Naive thymus-derived CD8-positive, alpha-beta T cell (primary cell): Measurements from ENCODE around the gene ZNF652. TPM values are rescaled to one million over a fixed set of nuclear protein-coding genes. Genes with fewer than 3 reads are reported as not detected.

Experiments used
- ATAC-seq, 2 donors: fragments of 150-1000 bp; cut with Tn5 transposase in 1 of 2; sonication (Bioruptor Pico), chemical (Tn5 transposase) in 1 of 2; 1 replicate in 1 of 2; 2 replicates in 1 of 2; pipeline ENCODE4 v1.10.0; 2021; ENCODE audit warnings: mild to moderate bottlenecking in 2 of 2, moderate library complexity in 2 of 2
- POLR2A ChIA-PET: fragments of 350-600 bp; sonication (Branson Sonifier 250); formaldehyde crosslinking; loops from one replicate; lab custom pipeline; 2021; ENCODE audit warnings: antibody characterized with exemption; lab: Charles Lee
- DNase-seq, 10 donors: peaks; one replicate each; pipeline versions ENCODE4 v3.0.0 to v3.0.0-alpha.2; 2020 to 2022
- H3K27ac Mint-ChIP-seq, 10 donors: one replicate each; pipeline ENCODE4 v1.8.0; 2020 to 2022; ENCODE audit warnings: mild to moderate bottlenecking in 10 of 10, mixed read lengths in 10 of 10, moderate library complexity in 4 of 10, inconsistent platforms in 1 of 10
- H3K27me3 Mint-ChIP-seq, 5 donors: one replicate each; pipeline ENCODE4 v1.8.0; 2021 to 2022; ENCODE audit warnings: mixed read lengths in 5 of 5
- H3K36me3 Mint-ChIP-seq, 3 donors: one replicate each; pipeline ENCODE4 v1.8.0; 2020 to 2022; ENCODE audit warnings: mixed read lengths in 3 of 3, mild to moderate bottlenecking in 2 of 3, inconsistent platforms in 1 of 3
- H3K4me1 Mint-ChIP-seq, 4 donors: one replicate each; pipeline ENCODE4 v1.8.0; 2021 to 2022; ENCODE audit warnings: mixed read lengths in 4 of 4
- H3K4me3 Mint-ChIP-seq, 10 donors: one replicate each; pipeline ENCODE4 v1.8.0; 2020 to 2022; ENCODE audit warnings: mild to moderate bottlenecking in 10 of 10, mixed read lengths in 10 of 10, moderate library complexity in 6 of 10, inconsistent platforms in 1 of 10
- H3K9me3 Mint-ChIP-seq, 9 donors: one replicate each; pipeline ENCODE4 v1.8.0; 2020 to 2022; ENCODE audit warnings: mixed read lengths in 9 of 9, mild to moderate bottlenecking in 3 of 9, inconsistent platforms in 1 of 9, moderate library complexity in 1 of 9
- polyA plus RNA-seq, 3 donors: library from polyadenylated mRNA; unstranded; fragments of 300-500 nt; fragmentation: Illumina TruSeq; gene quantifications; one replicate each; pipeline ENCODE4 v1.2.3, GENCODE V29; 2021
- total RNA-seq, 8 experiments: library from RNA in 2 of 8; stranded (reverse) in 2 of 8; gene quantifications; one replicate each; pipeline ENCODE4 v1.2.3 and lab custom pipeline; 2021 to 2026

ZNF652 gene
- total RNA-seq (10 to 100 TPM; 56.5 to 62.2 TPM), polyA plus RNA-seq (10 to 100 TPM; 19.9 to 20.8 (median 20.1) TPM), total RNA-seq (lab: John Stamatoyannopoulos, UW) (11.3 to 85.1 (median 72.5) reads per million in 6 experiments)

DNA sequence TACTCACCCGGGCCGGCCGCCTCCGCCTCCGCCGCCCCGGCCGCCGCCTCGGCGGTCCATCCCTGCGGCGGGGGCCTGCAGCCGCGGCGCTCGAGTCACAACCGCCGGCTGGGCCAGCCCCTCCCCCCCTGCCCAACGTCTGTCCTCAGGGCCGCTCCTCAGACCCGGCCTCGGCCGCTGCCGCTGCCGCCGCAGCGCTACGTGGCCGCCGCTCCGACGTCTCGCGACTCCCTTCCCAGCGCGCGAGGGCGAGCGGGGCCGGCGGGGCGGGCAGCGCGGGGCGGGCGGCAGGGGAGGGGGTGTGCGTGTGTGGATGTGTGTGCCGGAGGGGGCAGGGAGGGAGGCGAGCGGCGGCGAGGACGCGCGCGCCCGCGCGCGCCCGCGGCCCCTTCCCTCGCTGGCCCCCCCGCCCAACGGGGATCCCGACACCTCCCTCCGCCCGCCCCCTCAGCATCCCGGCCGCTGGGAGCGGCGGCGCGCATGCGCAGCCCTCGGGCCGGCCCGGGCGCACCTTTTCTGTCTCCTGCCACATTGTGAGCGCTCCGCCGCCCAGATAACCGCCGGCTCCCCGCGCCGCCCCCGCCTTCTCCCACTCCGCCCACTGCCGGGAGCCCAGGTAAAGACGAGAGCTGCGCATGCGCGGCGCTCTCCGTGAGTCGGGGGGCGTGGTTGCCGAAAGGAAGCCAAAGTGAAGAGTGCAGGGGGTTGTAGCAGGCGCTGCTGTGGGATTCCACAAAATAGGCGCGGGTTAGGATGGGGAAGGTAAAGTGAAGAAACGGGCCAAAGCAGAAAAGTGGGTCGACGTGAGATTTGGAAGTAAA, at the start of gene ZNF652:
Gene ZNF652 (minus strand): TSS at position 349 of the 821 bp plus-strand sequence. CDS start 44,525 bp downstream, outside the sequence.
- Mint-ChIP-seq H3K27ac (peak within 1 kb of the TSS; percentile 93 to 99 (median 98)), H3K36me3 (no peaks in the 10 kb centered on the region), H3K9me3 (no peaks in the 10 kb centered on the region), H3K4me3 (peak within 1 kb of the TSS; percentile 91 to 99 (median 96)), H3K4me1 (peaks cover 29 to 66% (median 58%) of the 10 kb centered on the region in 4 donors), H3K27me3 (peaks cover 0 to 3% (median 0%) of the 10 kb centered on the region in 5 donors)
- peak; percentile 63 to 65 for ATAC-seq
- POLR2A ChIA-PET = interaction anchor here (0.7 to 4.1 kb wide), 23 partner anchors 10 to 984 kb away, joined by 3 to 42 read pairs (median 4); partner anchors contain the start of genes KAT7, PDK2, PHB1 and XYLT2
- DNase-seq = peak; percentile 91 to 99 (median 96)

DNA sequence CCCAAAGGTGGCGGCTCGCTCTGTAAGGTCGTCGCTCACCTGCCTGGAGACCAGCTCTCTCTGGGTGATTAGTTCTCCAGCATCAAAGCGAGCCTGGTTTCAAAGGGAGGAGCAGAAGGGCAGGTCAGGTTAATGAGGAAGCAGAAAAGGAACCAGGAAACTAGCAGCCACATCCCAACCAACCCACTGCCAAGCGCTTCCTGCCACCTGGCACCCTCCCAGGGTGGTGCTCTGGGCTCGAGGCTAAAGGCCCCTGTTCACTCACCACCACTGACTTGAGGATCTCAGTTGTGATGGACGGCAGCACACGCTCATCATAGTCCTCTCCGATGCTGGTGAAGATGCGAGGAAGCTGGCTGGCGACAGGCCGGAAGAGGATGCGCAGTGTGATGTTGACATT, 47.0 kb upstream of the ZNF652 start:
- H3K9me3 Mint-ChIP-seq = no peaks in the 10 kb centered on the region
- H3K36me3 Mint-ChIP-seq = peaks cover 14 to 94% (median 33%) of the 10 kb centered on the region in 3 donors
- DNase-seq (no peak), ATAC-seq (no peak)
- H3K4me3 Mint-ChIP-seq = no peak overlapping the region
- H3K27ac Mint-ChIP-seq = peak overlapping the region in 1 of 10 donors; percentile 29
- H3K4me1 Mint-ChIP-seq = peaks cover 13 to 55% (median 38%) of the 10 kb centered on the region in 4 donors
- POLR2A ChIA-PET = interaction anchor here (0.5 kb wide), 1 partner anchor 120 kb away, joined by 5 read pairs; no protein-coding TSS in a partner anchor
- H3K27me3 Mint-ChIP-seq = no peaks in the 10 kb centered on the region

DNA sequence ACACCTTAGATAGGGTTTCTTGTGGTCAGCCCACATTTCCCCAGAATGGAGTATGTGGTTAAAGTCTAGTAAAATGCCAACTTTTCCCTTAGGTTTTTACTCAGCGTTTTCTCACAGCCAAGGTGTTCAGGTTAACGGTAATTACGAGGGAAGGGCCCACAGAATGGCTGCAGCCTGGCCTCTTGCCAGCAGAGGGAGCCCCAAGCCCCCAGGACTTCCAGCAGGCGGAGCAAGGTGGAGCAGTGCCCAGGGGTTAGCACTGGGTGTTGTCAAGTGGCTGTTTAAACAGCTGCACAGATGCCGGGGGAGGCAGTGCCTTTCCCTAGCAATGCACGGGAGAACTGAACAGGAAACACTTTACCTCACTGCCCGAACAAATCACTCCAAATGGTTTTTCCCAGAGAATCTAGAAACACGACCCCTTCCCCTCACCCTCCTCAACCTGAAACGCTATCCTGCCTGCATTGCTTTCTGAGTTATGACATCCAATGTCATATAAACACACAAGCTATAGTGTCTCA, 46.0 kb upstream of the ZNF652 start:
- H3K27ac Mint-ChIP-seq = peak overlapping the region in 8 of 10 donors; percentile 13 to 79 (median 60)
- DNase-seq (peak; percentile 69 to 89 (median 82)), ATAC-seq (peak; percentile 94 to 98)
- H3K9me3 Mint-ChIP-seq = no peaks in the 10 kb centered on the region
- H3K36me3 Mint-ChIP-seq = peaks cover 14 to 98% (median 33%) of the 10 kb centered on the region in 3 donors
- POLR2A ChIA-PET = interaction anchor here (0.7 to 1.4 kb wide), 2 partner anchors 43 to 148 kb away, joined by 3 to 6 read pairs; no protein-coding TSS in a partner anchor
- no peaks in the 10 kb centered on the region for H3K27me3 Mint-ChIP-seq
- peaks cover 18 to 56% (median 42%) of the 10 kb centered on the region in 4 donors for H3K4me1 Mint-ChIP-seq
- no peak overlapping the region for H3K4me3 Mint-ChIP-seq

GRCh38 chr17:49407086-49407485, 45.0 kb upstream of the ZNF652 start:
- no peaks in the 10 kb centered on the region for H3K27me3 Mint-ChIP-seq
- no peak for DNase-seq
- peaks cover 14 to 95% (median 29%) of the 10 kb centered on the region in 3 donors for H3K36me3 Mint-ChIP-seq
- H3K27ac Mint-ChIP-seq = peak overlapping the region in 1 of 10 donors; percentile 58
- POLR2A ChIA-PET = interaction anchor here (0.8 to 1.4 kb wide), 2 partner anchors 20 to 149 kb away, joined by 3 to 6 read pairs; no protein-coding TSS in a partner anchor
- H3K4me1 Mint-ChIP-seq = peaks cover 20 to 57% (median 44%) of the 10 kb centered on the region in 4 donors
- H3K4me3 Mint-ChIP-seq = no peak overlapping the region
- no peaks in the 10 kb centered on the region for H3K9me3 Mint-ChIP-seq
- ATAC-seq = no peak

DNA sequence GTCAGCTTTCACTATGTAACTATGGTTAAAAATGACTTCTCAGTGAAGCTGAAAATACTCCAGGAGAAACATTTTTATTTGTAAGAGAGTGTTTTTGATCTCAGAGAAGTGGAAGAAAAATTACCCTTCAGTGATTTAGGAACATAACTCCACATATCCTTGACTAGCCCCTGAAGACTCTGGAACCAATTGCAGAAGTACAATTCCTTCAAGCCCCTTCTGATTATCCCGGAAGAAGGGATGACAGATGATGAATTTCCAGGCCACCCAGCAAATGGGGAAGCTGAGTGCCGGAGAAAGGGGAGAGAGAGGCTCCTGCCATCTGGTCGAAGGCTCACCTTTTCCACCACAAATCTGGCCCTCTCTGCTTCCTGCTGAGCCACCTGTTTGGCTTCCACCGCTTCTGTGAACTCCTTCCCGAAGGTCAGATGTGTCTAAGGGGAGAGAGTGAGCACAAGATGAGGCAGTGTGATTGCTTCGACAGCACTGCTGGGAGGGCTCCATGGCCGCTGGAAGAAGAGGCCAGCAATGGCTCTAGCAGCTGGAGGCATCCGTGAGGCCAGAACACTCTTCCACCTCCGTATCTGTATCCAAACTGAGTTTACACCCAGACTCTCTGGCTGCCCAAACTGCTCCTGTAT, 44.5 kb upstream of the ZNF652 start:
- DNase-seq (no peak), ATAC-seq (no peak)
- H3K9me3 Mint-ChIP-seq = no peaks in the 10 kb centered on the region
- no peaks in the 10 kb centered on the region for H3K27me3 Mint-ChIP-seq
- POLR2A ChIA-PET = interaction anchor here (0.5 to 0.8 kb wide), 3 partner anchors 10 to 107 kb away, joined by 3 to 4 read pairs (median 3); no protein-coding TSS in a partner anchor
- peaks cover 11 to 89% (median 26%) of the 10 kb centered on the region in 3 donors for H3K36me3 Mint-ChIP-seq
- peaks cover 18 to 55% (median 42%) of the 10 kb centered on the region in 4 donors for H3K4me1 Mint-ChIP-seq
- H3K27ac Mint-ChIP-seq = peak overlapping the region in 1 of 10 donors; percentile 58
- no peak overlapping the region for H3K4me3 Mint-ChIP-seq

DNA sequence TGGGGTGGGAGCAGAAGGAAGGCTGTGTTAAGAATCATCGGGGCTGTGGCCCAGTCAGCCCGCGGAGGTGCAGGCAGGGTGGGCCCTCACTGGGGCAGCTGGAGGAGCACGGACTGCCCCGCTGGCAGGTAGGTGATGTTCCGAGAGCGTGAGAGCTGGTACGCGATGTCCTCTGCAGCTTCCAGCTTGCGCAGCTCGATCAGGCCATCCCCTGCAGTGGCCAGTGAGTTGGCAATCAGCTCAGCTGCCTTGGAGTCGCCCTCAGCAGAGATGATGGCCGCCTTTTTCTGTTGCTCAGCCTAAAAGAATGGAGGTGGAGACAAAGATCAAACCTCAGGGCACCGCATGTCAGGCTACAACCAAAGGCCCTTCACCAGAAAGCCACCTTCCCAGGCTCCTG, 42.9 kb upstream of the ZNF652 start:
- no peaks in the 10 kb centered on the region for H3K27me3 Mint-ChIP-seq
- no peaks in the 10 kb centered on the region for H3K9me3 Mint-ChIP-seq
- peak overlapping the region in 3 of 10 donors; percentile 51 to 63 (median 59) for H3K4me3 Mint-ChIP-seq
- peak overlapping the region in 8 of 10 donors; percentile 43 to 94 (median 86) for H3K27ac Mint-ChIP-seq
- ATAC-seq (no peak), DNase-seq (no peak)
- peaks cover 10 to 73% (median 24%) of the 10 kb centered on the region in 3 donors for H3K36me3 Mint-ChIP-seq
- peaks cover 18 to 52% (median 40%) of the 10 kb centered on the region in 4 donors for H3K4me1 Mint-ChIP-seq
- POLR2A ChIA-PET = no interaction called here

- ATAC-seq (peak; percentile 42 to 65), DNase-seq (peak in 5 of 10 donors; percentile 18 to 40 (median 31))
- POLR2A ChIA-PET = no interaction called here
- H3K4me3 Mint-ChIP-seq = peak overlapping the region in 8 of 10 donors; percentile 19 to 65 (median 54)
- H3K4me1 Mint-ChIP-seq = peaks cover 18 to 52% (median 40%) of the 10 kb centered on the region in 4 donors
- no peaks in the 10 kb centered on the region for H3K9me3 Mint-ChIP-seq
- peaks cover 10 to 67% (median 24%) of the 10 kb centered on the region in 3 donors for H3K36me3 Mint-ChIP-seq
- H3K27ac Mint-ChIP-seq = peak overlapping the region; percentile 38 to 94 (median 82)
- H3K27me3 Mint-ChIP-seq = no peaks in the 10 kb centered on the region
Measured at GRCh38 chr17:49404361-49404760, 42.3 kb upstream of the ZNF652 start.

DNA sequence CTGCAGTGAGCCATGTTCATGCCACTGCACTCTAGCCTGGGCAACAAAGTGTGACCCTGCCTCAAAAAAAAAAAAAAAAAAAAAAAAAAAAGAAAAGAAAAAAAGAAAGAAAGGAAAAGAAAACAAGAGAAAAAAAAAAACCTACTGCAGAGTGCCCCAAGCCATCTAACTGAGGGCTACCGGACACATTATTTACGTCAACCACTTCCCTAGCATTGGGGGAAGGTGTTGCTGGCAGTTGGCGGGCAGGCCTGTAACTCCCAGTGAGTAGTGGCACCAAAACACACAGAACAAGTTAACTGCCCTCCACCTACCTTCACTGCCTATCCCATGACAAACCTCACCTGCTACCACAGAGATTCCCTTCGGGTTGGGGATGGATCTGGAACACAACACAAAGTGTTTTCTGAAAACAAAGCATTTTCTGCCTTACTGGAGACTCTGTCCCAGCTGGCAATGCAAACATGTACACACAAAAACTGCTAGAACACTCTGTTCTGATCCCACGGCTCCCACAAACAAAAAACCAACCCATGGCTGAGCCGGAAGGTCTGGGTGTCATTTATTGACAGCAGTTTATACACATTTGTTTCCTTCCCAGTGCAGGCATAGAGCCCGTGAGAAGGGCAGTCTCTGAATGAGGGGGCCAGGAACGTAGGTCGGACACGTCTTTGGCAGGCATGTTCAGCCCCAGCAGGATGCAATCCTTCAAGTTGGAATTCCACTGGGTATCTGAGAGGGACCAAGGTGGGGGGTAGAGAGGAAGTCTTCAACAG, 41.7 kb upstream of the ZNF652 start:
- POLR2A ChIA-PET = interaction anchor here (0.7 kb wide), 1 partner anchor 33 kb away, joined by 8 read pairs; no protein-coding TSS in a partner anchor
- peak; percentile 9 to 23 for ATAC-seq
- Mint-ChIP-seq H3K27ac (peak overlapping the region; percentile 38 to 94 (median 82)), H3K27me3 (no peaks in the 10 kb centered on the region), H3K4me1 (peaks cover 18 to 48% (median 40%) of the 10 kb centered on the region in 4 donors), H3K36me3 (peaks cover 10 to 61% (median 22%) of the 10 kb centered on the region in 3 donors), H3K4me3 (peak overlapping the region in 8 of 10 donors; percentile 20 to 65 (median 54)), H3K9me3 (no peaks in the 10 kb centered on the region)
- DNase-seq = peak in 2 of 10 donors; percentile 23 to 27

GRCh38 chr17:49402706-49403105, 40.7 kb upstream of the ZNF652 start:
- H3K4me1 Mint-ChIP-seq = peaks cover 16 to 39% (median 31%) of the 10 kb centered on the region in 4 donors
- H3K27ac Mint-ChIP-seq = peak overlapping the region in 4 of 10 donors; percentile 18 to 90 (median 55)
- no peaks in the 10 kb centered on the region for H3K27me3 Mint-ChIP-seq

DNA sequence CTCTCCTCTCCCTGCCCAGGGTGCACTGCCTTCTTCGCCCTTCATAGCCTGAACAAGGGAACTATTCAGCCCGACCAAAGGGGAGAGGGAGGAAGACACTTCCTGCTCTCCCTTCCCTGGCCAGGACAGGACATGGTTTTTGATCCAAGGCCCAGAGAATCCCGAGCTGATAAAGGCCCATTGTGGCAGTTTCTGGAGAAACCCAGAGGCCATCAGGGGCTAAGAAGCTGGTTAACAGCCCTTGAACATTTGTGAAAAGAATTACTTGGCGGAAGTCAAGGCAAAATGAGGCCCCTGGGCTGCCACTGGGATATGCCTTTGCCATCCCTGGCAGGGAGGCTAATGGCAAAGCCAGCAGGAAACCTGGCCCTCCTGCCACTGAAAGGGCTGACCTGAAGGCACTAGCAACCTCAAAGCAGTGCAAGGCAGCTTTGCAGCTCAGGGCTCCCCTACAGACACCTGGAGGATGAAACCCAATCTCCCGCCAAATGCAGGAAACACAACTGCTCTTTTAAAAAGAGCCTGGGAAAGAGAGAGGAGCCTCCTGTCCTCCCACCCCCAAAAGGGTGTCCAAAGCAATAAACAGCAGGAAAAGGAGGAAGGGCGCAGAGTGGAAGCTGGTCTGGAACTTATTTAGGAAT, 40.0 kb upstream of the ZNF652 start:
- no peaks in the 10 kb centered on the region for H3K27me3 Mint-ChIP-seq
- ATAC-seq = no peak
- peaks cover 10 to 45% (median 19%) of the 10 kb centered on the region in 3 donors for H3K36me3 Mint-ChIP-seq
- H3K9me3 Mint-ChIP-seq = no peaks in the 10 kb centered on the region
- H3K4me1 Mint-ChIP-seq = peaks cover 16 to 39% (median 30%) of the 10 kb centered on the region in 4 donors
- POLR2A ChIA-PET = interaction anchor here (0.5 kb wide), 1 partner anchor 89 kb away, joined by 6 read pairs; no protein-coding TSS in a partner anchor
- DNase-seq = no peak
- peak overlapping the region in 1 of 10 donors; percentile 22 for H3K4me3 Mint-ChIP-seq
- peak overlapping the region in 4 of 10 donors; percentile 18 to 81 (median 46) for H3K27ac Mint-ChIP-seq

More at GRCh38 chr17:49402706-49403105, 40.7 kb upstream of the ZNF652 start:
- DNase-seq = no peak
- no peaks in the 10 kb centered on the region for H3K9me3 Mint-ChIP-seq
- no peak overlapping the region for H3K4me3 Mint-ChIP-seq
- ATAC-seq = no peak
- peaks cover 10 to 51% (median 19%) of the 10 kb centered on the region in 3 donors for H3K36me3 Mint-ChIP-seq
- POLR2A ChIA-PET = interaction anchor here (0.7 kb wide), 1 partner anchor 32 kb away, joined by 8 read pairs; no protein-coding TSS in a partner anchor
